HepG2 (cell line): ENCODE results near the gene ZNF213. TPM values are rescaled to one million over a fixed set of nuclear protein-coding genes. Genes with fewer than 3 reads are reported as not detected.

Source experiments
- ARNTL ChIP-seq: sonication (generic); formaldehyde crosslinking; IDR thresholded peaks from 2 replicates; pipeline ENCODE4 v1.4.0; 2020; ENCODE audit warnings: mild to moderate bottlenecking, missing genetic modification reagents
- ATF7 ChIP-seq, 2 experiments: fragments of 450-650 bp in 1 of 2; sonication (generic) in 1 of 2; formaldehyde crosslinking in 1 of 2; IDR thresholded peaks; 2 replicates each; pipeline versions ENCODE4 v1.4.0 to v1.6.1; 2016 to 2020; ENCODE audit warnings: antibody characterized with exemption in 1 of 2, mild to moderate bottlenecking in 1 of 2, missing genetic modification reagents in 1 of 2
- KLF15 ChIP-seq: sonication (generic); formaldehyde crosslinking; IDR thresholded peaks from 2 replicates; pipeline ENCODE4 v1.8.1; 2023; ENCODE audit warnings: borderline replicate concordance, mild to moderate bottlenecking, inconsistent platforms, missing genetic modification reagents, mixed read lengths
- NCOA5 ChIP-seq: sonication (generic); formaldehyde crosslinking; IDR thresholded peaks from 2 replicates; pipeline ENCODE4 v1.4.0; 2020; ENCODE audit warnings: missing genetic modification reagents
- ONECUT2 ChIP-seq: sonication (generic); formaldehyde crosslinking; IDR thresholded peaks from 2 replicates; pipeline ENCODE4 v1.4.0; 2020; ENCODE audit warnings: missing genetic modification reagents
- TAF15 ChIP-seq: fragments of 200-400 bp; formaldehyde crosslinking; IDR thresholded peaks from one replicate; pipeline ENCODE4 v1.6.1; 2018; ENCODE audit warnings: mild to moderate bottlenecking, low read depth, low read length; ENCODE audit not compliant: poor library complexity, severe bottlenecking
- ZBTB42 ChIP-seq: sonication (generic); formaldehyde crosslinking; IDR thresholded peaks from 2 replicates; pipeline ENCODE4 v1.5.0; 2020; ENCODE audit warnings: mild to moderate bottlenecking, missing genetic modification reagents
- ZNF10 ChIP-seq: sonication (generic); formaldehyde crosslinking; IDR thresholded peaks from 2 replicates; pipeline ENCODE4 v1.4.0; 2020; ENCODE audit warnings: mild to moderate bottlenecking, low read depth, missing genetic modification reagents, borderline replicate concordance
- ZNF256 ChIP-seq: sonication (generic); formaldehyde crosslinking; conservative IDR thresholded peaks from 2 replicates; pipeline ENCODE4 v1.4.0; 2020; ENCODE audit warnings: missing genetic modification reagents
- ZNF878 ChIP-seq: sonication (generic); formaldehyde crosslinking; IDR thresholded peaks from 2 replicates; pipeline ENCODE4 v1.8.1; 2023; ENCODE audit warnings: mild to moderate bottlenecking, missing genetic modification reagents, moderate library complexity
- polyA plus RNA-seq, 8 experiments: library from polyadenylated mRNA; depleted of rRNA in 3 of 8; stranded (reverse) in 7 of 8; unstranded in 1 of 8; fragments of >200 nt; fragmentation: Illumina TruSeq in 4 of 8; extraction: Trizol in 4 of 8; gene quantifications; 2 replicates each; pipeline versions ENCODE4 v1.2.1 to v1.2.3, GENCODE V29; 2011 to 2016; ENCODE audit warnings: low read depth in 4 of 8, missing spikeins in 1 of 8, mixed read lengths in 1 of 8; ENCODE audit not compliant: insufficient read depth in 1 of 8
- total RNA-seq, 5 experiments: library from RNA; depleted of rRNA; stranded (reverse); fragments of >200 nt; fragmentation: Illumina TruSeq; extraction: Trizol; gene quantifications; 2 replicates each; pipeline ENCODE4 v1.2.3, GENCODE V29; 2016; ENCODE audit warnings: low read depth in 1 of 5
- TF ChIP-seq, protein P1 (sequence below): sonication (generic); formaldehyde crosslinking; IDR thresholded peaks from 2 replicates; pipeline ENCODE4 v1.4.0; 2020; ENCODE audit warnings: missing genetic modification reagents, borderline replicate concordance
- TF ChIP-seq, protein P2 (sequence below): sonication (generic); formaldehyde crosslinking; IDR thresholded peaks from one replicate; pipeline ENCODE4 v1.5.1; 2020; ENCODE audit warnings: mild to moderate bottlenecking, missing genetic modification reagents; ENCODE audit errors: not compliant biosample characterization
- TF ChIP-seq, protein P3 (sequence below): sonication (generic); formaldehyde crosslinking; IDR thresholded peaks from 2 replicates; pipeline ENCODE4 v1.8.1; 2023; ENCODE audit warnings: mild to moderate bottlenecking, missing genetic modification reagents, borderline replicate concordance
- TF ChIP-seq, protein P4 (sequence below): sonication (generic); formaldehyde crosslinking; IDR thresholded peaks from 2 replicates; pipeline ENCODE4 v1.4.0; 2020; ENCODE audit warnings: mild to moderate bottlenecking, missing genetic modification reagents

The ZNF213 gene
- total and polyA plus RNA-seq, 2 of the 13 experiments (the other 11 are each of a cell fraction or from before 2014, with no cell fraction given), result 0.59 to 0.97 TPM

DNA sequence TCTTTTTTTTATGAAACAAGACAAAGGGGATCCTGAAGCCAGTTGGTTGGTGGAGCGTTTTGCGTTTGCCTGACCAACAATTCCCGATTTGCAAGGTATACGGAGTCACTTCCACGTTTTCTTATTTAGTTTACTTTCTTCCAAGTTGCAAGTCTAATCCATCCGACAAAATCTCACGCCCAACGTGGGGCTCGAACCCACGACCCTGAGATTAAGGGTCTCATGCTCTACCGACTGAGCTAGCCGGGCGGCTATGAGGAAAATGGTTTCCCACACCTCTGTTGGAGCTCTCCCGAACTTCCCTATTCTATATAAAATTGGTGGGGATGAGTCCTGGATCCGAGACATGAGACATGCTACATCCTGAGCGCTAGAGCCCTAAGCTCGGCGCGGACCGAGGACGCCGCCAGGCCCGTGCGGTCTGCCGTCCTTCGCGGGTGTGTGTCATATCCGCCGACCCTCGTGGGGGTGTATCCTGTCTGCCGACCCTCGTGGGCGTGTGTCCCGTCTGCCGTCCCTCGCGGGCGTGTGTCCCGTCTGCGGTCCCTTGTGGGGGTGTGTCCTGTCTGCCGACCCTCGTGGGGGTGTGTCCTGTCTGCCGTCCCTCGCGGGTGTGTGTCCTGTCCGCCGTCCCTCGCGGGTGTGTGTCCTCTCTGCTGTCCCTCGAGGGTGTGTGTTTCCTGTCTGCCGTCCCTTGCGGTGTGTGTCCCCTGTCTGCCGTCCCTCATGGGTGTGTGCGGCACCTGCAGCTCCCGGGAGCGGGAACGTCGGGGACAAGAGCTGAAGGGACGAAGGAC lies 22.6 kb downstream of the ZNF213 start (continued):
- TF ChIP-seq, protein P1, sequence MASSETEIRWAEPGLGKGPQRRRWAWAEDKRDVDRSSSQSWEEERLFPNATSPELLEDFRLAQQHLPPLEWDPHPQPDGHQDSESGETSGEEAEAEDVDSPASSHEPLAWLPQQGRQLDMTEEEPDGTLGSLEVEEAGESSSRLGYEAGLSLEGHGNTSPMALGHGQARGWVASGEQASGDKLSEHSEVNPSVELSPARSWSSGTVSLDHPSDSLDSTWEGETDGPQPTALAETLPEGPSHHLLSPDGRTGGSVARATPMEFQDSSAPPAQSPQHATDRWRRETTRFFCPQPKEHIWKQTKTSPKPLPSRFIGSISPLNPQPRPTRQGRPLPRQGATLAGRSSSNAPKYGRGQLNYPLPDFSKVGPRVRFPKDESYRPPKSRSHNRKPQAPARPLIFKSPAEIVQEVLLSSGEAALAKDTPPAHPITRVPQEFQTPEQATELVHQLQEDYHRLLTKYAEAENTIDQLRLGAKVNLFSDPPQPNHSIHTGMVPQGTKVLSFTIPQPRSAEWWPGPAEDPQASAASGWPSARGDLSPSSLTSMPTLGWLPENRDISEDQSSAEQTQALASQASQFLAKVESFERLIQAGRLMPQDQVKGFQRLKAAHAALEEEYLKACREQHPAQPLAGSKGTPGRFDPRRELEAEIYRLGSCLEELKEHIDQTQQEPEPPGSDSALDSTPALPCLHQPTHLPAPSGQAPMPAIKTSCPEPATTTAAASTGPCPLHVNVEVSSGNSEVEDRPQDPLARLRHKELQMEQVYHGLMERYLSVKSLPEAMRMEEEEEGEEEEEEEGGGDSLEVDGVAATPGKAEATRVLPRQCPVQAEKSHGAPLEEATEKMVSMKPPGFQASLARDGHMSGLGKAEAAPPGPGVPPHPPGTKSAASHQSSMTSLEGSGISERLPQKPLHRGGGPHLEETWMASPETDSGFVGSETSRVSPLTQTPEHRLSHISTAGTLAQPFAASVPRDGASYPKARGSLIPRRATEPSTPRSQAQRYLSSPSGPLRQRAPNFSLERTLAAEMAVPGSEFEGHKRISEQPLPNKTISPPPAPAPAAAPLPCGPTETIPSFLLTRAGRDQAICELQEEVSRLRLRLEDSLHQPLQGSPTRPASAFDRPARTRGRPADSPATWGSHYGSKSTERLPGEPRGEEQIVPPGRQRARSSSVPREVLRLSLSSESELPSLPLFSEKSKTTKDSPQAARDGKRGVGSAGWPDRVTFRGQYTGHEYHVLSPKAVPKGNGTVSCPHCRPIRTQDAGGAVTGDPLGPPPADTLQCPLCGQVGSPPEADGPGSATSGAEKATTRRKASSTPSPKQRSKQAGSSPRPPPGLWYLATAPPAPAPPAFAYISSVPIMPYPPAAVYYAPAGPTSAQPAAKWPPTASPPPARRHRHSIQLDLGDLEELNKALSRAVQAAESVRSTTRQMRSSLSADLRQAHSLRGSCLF (CRISPR knock-in tag), result no peak
- TF ChIP-seq ZNF878 (CRISPR knock-in tag) (peak; percentile 61; the same call in 1 of the 2 replicates), NCOA5 (CRISPR knock-in tag) (no peak), ARNTL (CRISPR knock-in tag) (0 out of 2 replicates have a peak, but pooled peaks have one; percentile 37), ONECUT2 (CRISPR knock-in tag) (no peak), KLF15 (CRISPR knock-in tag) (no peak), ZNF256 (CRISPR knock-in tag) (no peak), TAF15 (no peak), ATF7 (IDR thresholded peaks at IDR 0.05) (no peak), ATF7 (CRISPR knock-in tag; IDR thresholded peaks at IDR 0.05) (no peak), ZNF10 (CRISPR knock-in tag) (no peak), ZBTB42 (no peak)
- TF ChIP-seq, protein P2, sequence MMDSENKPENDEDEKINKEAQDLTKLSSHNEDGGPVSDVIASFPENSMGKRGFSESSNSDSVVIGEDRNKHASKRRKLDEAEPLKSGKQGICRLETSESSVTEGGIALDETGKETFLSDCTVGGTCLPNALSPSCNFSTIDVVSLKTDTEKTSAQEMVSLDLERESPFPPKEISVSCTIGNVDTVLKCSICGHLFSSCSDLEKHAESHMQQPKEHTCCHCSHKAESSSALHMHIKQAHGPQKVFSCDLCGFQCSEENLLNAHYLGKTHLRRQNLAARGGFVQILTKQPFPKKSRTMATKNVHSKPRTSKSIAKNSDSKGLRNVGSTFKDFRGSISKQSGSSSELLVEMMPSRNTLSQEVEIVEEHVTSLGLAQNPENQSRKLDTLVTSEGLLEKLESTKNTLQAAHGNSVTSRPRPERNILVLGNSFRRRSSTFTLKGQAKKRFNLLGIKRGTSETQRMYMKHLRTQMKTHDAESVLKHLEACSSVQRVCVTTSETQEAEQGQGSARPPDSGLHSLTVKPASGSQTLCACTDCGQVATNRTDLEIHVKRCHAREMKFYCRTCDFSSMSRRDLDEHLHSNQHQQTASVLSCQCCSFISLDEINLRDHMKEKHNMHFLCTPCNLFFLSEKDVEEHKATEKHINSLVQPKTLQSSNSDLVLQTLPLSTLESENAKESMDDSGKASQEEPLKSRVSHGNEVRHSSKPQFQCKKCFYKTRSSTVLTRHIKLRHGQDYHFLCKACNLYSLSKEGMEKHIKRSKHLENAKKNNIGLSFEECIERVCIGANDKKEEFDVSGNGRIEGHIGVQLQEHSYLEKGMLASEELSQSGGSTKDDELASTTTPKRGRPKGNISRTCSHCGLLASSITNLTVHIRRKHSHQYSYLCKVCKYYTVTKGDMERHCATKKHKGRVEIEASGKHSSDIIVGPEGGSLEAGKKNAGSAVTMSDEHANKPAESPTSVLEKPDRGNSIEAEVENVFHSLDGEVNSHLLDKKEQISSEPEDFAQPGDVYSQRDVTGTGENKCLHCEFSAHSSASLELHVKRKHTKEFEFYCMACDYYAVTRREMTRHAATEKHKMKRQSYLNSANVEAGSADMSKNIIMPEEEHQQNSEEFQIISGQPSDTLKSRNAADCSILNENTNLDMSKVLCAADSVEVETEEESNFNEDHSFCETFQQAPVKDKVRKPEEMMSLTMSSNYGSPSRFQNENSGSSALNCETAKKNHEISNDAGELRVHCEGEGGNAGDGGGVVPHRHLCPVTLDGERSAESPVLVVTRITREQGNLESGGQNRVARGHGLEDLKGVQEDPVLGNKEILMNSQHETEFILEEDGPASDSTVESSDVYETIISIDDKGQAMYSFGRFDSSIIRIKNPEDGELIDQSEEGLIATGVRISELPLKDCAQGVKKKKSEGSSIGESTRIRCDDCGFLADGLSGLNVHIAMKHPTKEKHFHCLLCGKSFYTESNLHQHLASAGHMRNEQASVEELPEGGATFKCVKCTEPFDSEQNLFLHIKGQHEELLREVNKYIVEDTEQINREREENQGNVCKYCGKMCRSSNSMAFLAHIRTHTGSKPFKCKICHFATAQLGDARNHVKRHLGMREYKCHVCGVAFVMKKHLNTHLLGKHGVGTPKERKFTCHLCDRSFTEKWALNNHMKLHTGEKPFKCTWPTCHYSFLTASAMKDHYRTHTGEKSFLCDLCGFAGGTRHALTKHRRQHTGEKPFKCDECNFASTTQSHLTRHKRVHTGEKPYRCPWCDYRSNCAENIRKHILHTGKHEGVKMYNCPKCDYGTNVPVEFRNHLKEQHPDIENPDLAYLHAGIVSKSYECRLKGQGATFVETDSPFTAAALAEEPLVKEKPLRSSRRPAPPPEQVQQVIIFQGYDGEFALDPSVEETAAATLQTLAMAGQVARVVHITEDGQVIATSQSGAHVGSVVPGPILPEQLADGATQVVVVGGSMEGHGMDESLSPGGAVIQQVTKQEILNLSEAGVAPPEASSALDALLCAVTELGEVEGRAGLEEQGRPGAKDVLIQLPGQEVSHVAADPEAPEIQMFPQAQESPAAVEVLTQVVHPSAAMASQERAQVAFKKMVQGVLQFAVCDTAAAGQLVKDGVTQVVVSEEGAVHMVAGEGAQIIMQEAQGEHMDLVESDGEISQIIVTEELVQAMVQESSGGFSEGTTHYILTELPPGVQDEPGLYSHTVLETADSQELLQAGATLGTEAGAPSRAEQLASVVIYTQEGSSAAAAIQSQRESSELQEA (CRISPR knock-in tag), result peak; percentile 21
- TF ChIP-seq, protein P3, sequence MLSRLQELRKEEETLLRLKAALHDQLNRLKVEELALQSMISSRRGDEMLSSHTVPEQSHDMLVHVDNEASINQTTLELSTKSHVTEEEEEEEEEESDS, result no peak
- TF ChIP-seq, protein P4, sequence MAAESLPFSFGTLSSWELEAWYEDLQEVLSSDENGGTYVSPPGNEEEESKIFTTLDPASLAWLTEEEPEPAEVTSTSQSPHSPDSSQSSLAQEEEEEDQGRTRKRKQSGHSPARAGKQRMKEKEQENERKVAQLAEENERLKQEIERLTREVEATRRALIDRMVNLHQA, result no peak
